ENCODE data around the gene RBMS3.

DNA sequence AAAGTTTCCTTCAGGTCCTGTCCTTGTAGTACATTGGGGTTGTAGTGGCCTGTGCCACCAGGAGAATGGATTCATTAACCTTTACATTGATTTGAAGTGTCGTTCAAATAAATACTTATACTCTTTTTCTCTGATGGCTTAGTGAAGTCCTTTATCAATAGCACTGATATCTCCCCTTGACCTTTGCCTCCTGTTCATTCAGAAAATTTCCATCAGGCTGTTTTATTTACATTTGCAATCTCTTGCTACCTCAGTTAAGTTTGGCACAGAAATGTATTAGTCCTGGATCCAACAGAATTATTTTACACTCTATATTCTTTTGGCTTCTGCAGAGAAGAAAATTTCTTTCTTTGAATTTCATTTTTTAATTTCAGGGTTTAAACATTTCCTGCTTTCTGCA, 497.0 kb downstream of the RBMS3 start:
- TF ChIP-seq, protein P1, sequence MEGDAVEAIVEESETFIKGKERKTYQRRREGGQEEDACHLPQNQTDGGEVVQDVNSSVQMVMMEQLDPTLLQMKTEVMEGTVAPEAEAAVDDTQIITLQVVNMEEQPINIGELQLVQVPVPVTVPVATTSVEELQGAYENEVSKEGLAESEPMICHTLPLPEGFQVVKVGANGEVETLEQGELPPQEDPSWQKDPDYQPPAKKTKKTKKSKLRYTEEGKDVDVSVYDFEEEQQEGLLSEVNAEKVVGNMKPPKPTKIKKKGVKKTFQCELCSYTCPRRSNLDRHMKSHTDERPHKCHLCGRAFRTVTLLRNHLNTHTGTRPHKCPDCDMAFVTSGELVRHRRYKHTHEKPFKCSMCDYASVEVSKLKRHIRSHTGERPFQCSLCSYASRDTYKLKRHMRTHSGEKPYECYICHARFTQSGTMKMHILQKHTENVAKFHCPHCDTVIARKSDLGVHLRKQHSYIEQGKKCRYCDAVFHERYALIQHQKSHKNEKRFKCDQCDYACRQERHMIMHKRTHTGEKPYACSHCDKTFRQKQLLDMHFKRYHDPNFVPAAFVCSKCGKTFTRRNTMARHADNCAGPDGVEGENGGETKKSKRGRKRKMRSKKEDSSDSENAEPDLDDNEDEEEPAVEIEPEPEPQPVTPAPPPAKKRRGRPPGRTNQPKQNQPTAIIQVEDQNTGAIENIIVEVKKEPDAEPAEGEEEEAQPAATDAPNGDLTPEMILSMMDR (IDR thresholded peaks at IDR 0.05) = no peak
- TF ChIP-seq CBFB (CRISPR knock-in tag; IDR thresholded peaks at IDR 0.05; ENCODE audit: low read depth) (no peak), ESRRA (CRISPR knock-in tag; IDR thresholded peaks at IDR 0.05; ENCODE audit: borderline replicate concordance) (no peak)
- TF ChIP-seq, protein P2, sequence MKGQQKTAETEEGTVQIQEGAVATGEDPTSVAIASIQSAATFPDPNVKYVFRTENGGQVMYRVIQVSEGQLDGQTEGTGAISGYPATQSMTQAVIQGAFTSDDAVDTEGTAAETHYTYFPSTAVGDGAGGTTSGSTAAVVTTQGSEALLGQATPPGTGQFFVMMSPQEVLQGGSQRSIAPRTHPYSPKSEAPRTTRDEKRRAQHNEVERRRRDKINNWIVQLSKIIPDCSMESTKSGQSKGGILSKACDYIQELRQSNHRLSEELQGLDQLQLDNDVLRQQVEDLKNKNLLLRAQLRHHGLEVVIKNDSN (CRISPR knock-in tag; IDR thresholded peaks at IDR 0.05) = no peak
- TF ChIP-seq, protein P3, sequence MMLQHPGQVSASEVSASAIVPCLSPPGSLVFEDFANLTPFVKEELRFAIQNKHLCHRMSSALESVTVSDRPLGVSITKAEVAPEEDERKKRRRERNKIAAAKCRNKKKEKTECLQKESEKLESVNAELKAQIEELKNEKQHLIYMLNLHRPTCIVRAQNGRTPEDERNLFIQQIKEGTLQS (CRISPR knock-in tag; conservative IDR thresholded peaks at IDR 0.05) = no peak

Measured in WTC11 (cell line).